ENCODE results near the gene PGF. TPM values are rescaled to one million over a fixed set of nuclear protein-coding genes. Genes with fewer than 3 reads are reported as not detected.

Gene PGF
- total and polyA plus RNA-seq, 2 of the 13 experiments (the other 11 are each of a cell fraction or from before 2014, with no cell fraction given): 10.7 to 27.5 TPM

DNA sequence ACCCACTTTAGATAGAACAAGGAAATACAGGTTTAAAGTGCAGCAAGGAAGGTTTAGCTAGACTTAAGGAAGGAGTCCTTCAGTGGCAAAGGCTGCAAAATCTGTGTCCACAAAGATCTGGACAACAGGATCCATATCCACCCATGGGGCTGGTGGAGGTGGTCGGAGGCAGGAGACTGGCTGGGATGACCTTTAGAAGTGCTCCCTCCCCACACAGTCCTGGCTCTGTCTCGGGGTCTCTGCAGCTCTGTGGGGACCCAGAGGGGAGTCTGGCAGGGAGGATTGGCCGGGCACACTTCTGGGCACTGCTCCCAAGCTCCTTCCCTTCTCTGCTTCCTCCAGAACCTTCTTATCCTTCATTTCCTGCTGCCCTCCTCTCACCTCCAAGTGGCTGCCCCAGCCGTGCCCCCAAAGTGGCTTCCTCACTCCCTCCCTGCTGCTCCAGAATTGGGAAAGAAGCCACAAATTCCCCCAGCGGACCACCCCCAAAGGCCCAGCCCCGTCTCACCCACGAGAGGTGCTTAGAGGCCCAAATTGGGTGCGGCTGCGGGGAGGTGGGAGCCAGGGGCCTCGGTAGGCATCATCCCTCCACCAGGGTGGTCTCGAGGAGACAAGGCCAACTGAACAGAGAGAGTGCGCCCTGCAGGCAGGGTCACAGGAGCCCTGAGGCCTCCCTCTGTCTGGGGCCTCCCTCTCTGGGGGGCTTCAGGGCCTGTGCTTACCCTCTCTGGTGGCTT, 21.9 kb upstream of the PGF start:
- Histone ChIP-seq H3K4me1 (ENCODE audit: insufficient read depth, low read length) (peaks cover 51% of the 10 kb centered on the region), H3K36me3 (replicated peaks in 1 of 2; ENCODE audit: control insufficient read depth in 1 of 2, insufficient read depth in 2 of 2, low read length in 2 of 2) (no peaks in the 10 kb centered on the region), H3K27me3 (ENCODE audit: control insufficient read depth in 1 of 2, insufficient read depth in 2 of 2, low read length in 2 of 2) (peaks cover 0 to 48% of the 10 kb centered on the region in 2 experiments; a peak in 4 of 5 replicates), H3K4me3 (replicated peaks in 1 of 3; ENCODE audit: insufficient read depth in 1 of 3, low read depth in 2 of 3, low read length in 3 of 3) (no peak overlapping the region), H3K9me3 (ENCODE audit: low read length) (no peaks in the 10 kb centered on the region), H3K9ac (ENCODE audit: insufficient read depth, low read depth, low read length) (no peak overlapping the region), H2AFZ (ENCODE audit: low read length) (no peak overlapping the region), H3K27ac (ENCODE audit: extremely low read length, insufficient read depth, low read length) (no peak overlapping the region), H4K20me1 (ENCODE audit: insufficient read depth, low read length) (no peaks in the 10 kb centered on the region), H3K4me2 (ENCODE audit: low read depth, low read length) (no peak overlapping the region), H3K79me2 (ENCODE audit: insufficient read depth, low read length) (no peaks in the 10 kb centered on the region)
- TF ChIP-seq ZKSCAN1 (IDR thresholded peaks at IDR 0.05; ENCODE audit: low read length): no peak
- TF ChIP-seq ZBED4 (CRISPR knock-in tag; IDR thresholded peaks at IDR 0.05; ENCODE audit: borderline replicate concordance): no peak
- TF ChIP-seq ZNF644 (CRISPR knock-in tag; IDR thresholded peaks at IDR 0.05; ENCODE audit: low read depth): no peak
- no peak for TF ChIP-seq FOXK1 (CRISPR knock-in tag; IDR thresholded peaks at IDR 0.05; ENCODE audit: borderline replicate concordance, low read depth)
- no peak for TF ChIP-seq REL (CRISPR knock-in tag; conservative IDR thresholded peaks at IDR 0.05)
- TF ChIP-seq PAX8 (CRISPR knock-in tag; IDR thresholded peaks at IDR 0.05; ENCODE audit: borderline replicate concordance): no peak
- no peak for TF ChIP-seq ZBTB7A (CRISPR knock-in tag; IDR thresholded peaks at IDR 0.05)
- ATAC-seq (no peak), FAIRE-seq (no peak), DNase-seq (ENCODE audit: low spot score) (no peak)
- in situ Hi-C loops (cut with HindIII; ENCODE audit: extremely low pct_ligation_motif_present, low pct_unique_long_range_greater_than_20kb) (no loop called here), intact Hi-C loops (cut with micrococcal nuclease; ENCODE audit: unreplicated experiment) (no loop called here)
- BruUV-seq (replicated peaks): no TSS peak
- POLR2A ChIA-PET: interaction anchor here (0.7 to 1.2 kb wide), 2 partner anchors 26 kb away, joined by 3 read pairs; no protein-coding TSS in a partner anchor
- WGBS (ENCODE audit: low lambda C conversion rate): 48% methylated on average over 8 of the region's 12 CpGs
- CTCF ChIA-PET (ENCODE audit: low intra/inter-chr PET ratio, low total read pairs): no interaction called here
